HepG2 (cell line): ENCODE results near the gene RPS14. TPM values are rescaled to one million over a fixed set of nuclear protein-coding genes. Genes with fewer than 3 reads are reported as not detected.
A peak's percentile ranks its signal among the peaks of the same experiment; 100 is the strongest.

Experiments used
- ATAD3A ChIP-seq: sonication (generic); formaldehyde crosslinking; IDR thresholded peaks from 2 replicates; pipeline ENCODE4 v1.4.0; 2020; ENCODE audit warnings: missing genetic modification reagents
- BHLHE40 ChIP-seq: IDR thresholded peaks from 2 replicates; pipeline ENCODE4 v1.6.1; 2011; ENCODE audit warnings: low read length, improper control_type of control experiment
- CTCF ChIP-seq: sonication (generic); formaldehyde crosslinking; IDR thresholded peaks from 2 replicates; pipeline ENCODE4 v1.5.0; 2020; ENCODE audit warnings: mild to moderate bottlenecking, missing genetic modification reagents, moderate library complexity
- EHMT2 ChIP-seq: fragments of 200-600 bp; sonication (generic); IDR thresholded peaks from 2 replicates; pipeline ENCODE4 v1.7.0; 2017; ENCODE audit warnings: antibody characterized with exemption, low read depth, low read length, borderline replicate concordance
- GRHL1 ChIP-seq: sonication (generic); formaldehyde crosslinking; conservative IDR thresholded peaks from 2 replicates; pipeline ENCODE4 v1.8.0; 2022; ENCODE audit warnings: missing genetic modification reagents
- HBP1 ChIP-seq: IDR thresholded peaks from 2 replicates; pipeline ENCODE4 v1.6.1; 2016; ENCODE audit warnings: low read depth, control low read depth
- KMT2A ChIP-seq: sonication (generic); formaldehyde crosslinking; IDR thresholded peaks from 2 replicates; pipeline ENCODE4 v1.4.0; 2020; ENCODE audit warnings: missing genetic modification reagents
- NR1H2 ChIP-seq: sonication (generic); formaldehyde crosslinking; IDR thresholded peaks from 2 replicates; pipeline ENCODE4 v1.8.1; 2022; ENCODE audit warnings: low read depth, missing genetic modification reagents, borderline replicate concordance
- PAX8 ChIP-seq: sonication (generic); formaldehyde crosslinking; IDR thresholded peaks from 2 replicates; pipeline ENCODE4 v1.8.0; 2022; ENCODE audit warnings: mild to moderate bottlenecking, missing genetic modification reagents, borderline replicate concordance
- POGK ChIP-seq: sonication (generic); formaldehyde crosslinking; conservative IDR thresholded peaks from 2 replicates; pipeline ENCODE4 v1.8.0; 2022; ENCODE audit warnings: mild to moderate bottlenecking, moderate library complexity, missing genetic modification reagents
- RARG ChIP-seq: sonication (generic); formaldehyde crosslinking; IDR thresholded peaks from 2 replicates; pipeline ENCODE4 v1.4.0; 2020; ENCODE audit warnings: low read depth, mild to moderate bottlenecking, missing genetic modification reagents
- REPIN1 ChIP-seq: sonication (generic); formaldehyde crosslinking; IDR thresholded peaks from 2 replicates; pipeline ENCODE4 v1.8.0; 2022; ENCODE audit warnings: missing genetic modification reagents, low read depth, mild to moderate bottlenecking, borderline replicate concordance
- SMYD3 ChIP-seq: sonication (generic); formaldehyde crosslinking; IDR thresholded peaks from 2 replicates; pipeline ENCODE4 v1.8.1; 2023; ENCODE audit warnings: mild to moderate bottlenecking, missing genetic modification reagents
- SSRP1 ChIP-seq: IDR thresholded peaks from 2 replicates; pipeline ENCODE4 v1.6.1; 2016; ENCODE audit warnings: control low read depth
- ZBTB20 ChIP-seq: sonication (generic); formaldehyde crosslinking; IDR thresholded peaks from 2 replicates; pipeline ENCODE4 v1.8.1; 2023; ENCODE audit warnings: missing genetic modification reagents, low read depth, mild to moderate bottlenecking, borderline replicate concordance
- ZBTB38 ChIP-seq: sonication (generic); formaldehyde crosslinking; IDR thresholded peaks from 2 replicates; pipeline ENCODE4 v1.5.1; 2020; ENCODE audit warnings: mild to moderate bottlenecking, missing genetic modification reagents
- ZBTB7A ChIP-seq: sonication (generic); formaldehyde crosslinking; IDR thresholded peaks from 2 replicates; pipeline ENCODE4 v1.8.0; 2022; ENCODE audit warnings: mild to moderate bottlenecking, missing genetic modification reagents
- ZNF326 ChIP-seq: sonication (generic); formaldehyde crosslinking; IDR thresholded peaks from 2 replicates; pipeline ENCODE4 v1.4.0; 2020; ENCODE audit warnings: missing genetic modification reagents, borderline replicate concordance
- ZNF557 ChIP-seq: sonication (generic); formaldehyde crosslinking; IDR thresholded peaks from 2 replicates; pipeline ENCODE4 v1.4.0; 2020; ENCODE audit warnings: missing genetic modification reagents
- ZNF670 ChIP-seq: sonication (generic); formaldehyde crosslinking; IDR thresholded peaks from 2 replicates; pipeline ENCODE4 v1.8.0; 2022; ENCODE audit warnings: mild to moderate bottlenecking, missing genetic modification reagents, borderline replicate concordance
- ZNF746 ChIP-seq: sonication (generic); formaldehyde crosslinking; IDR thresholded peaks from 2 replicates; pipeline ENCODE4 v1.8.0; 2022; ENCODE audit warnings: mild to moderate bottlenecking, missing genetic modification reagents
- ZNF773 ChIP-seq: sonication (generic); formaldehyde crosslinking; IDR thresholded peaks from 2 replicates; pipeline ENCODE4 v1.4.0; 2020; ENCODE audit warnings: missing genetic modification reagents, borderline replicate concordance
- ZNF782 ChIP-seq: sonication (generic); formaldehyde crosslinking; IDR thresholded peaks from 2 replicates; pipeline ENCODE4 v1.4.0; 2020; ENCODE audit warnings: missing genetic modification reagents, mild to moderate bottlenecking, borderline replicate concordance
- ZNF790 ChIP-seq: sonication (generic); formaldehyde crosslinking; IDR thresholded peaks from 2 replicates; pipeline ENCODE4 v1.8.0; 2022; ENCODE audit warnings: missing genetic modification reagents, mild to moderate bottlenecking, borderline replicate concordance
- polyA plus RNA-seq, 8 experiments: library from polyadenylated mRNA; depleted of rRNA in 3 of 8; stranded (reverse) in 7 of 8; unstranded in 1 of 8; fragments of >200 nt; fragmentation: Illumina TruSeq in 4 of 8; extraction: Trizol in 4 of 8; gene quantifications; 2 replicates each; pipeline versions ENCODE4 v1.2.1 to v1.2.3, GENCODE V29; 2011 to 2016; ENCODE audit warnings: low read depth in 4 of 8, missing spikeins in 1 of 8, mixed read lengths in 1 of 8; ENCODE audit not compliant: insufficient read depth in 1 of 8
- total RNA-seq, 5 experiments: library from RNA; depleted of rRNA; stranded (reverse); fragments of >200 nt; fragmentation: Illumina TruSeq; extraction: Trizol; gene quantifications; 2 replicates each; pipeline ENCODE4 v1.2.3, GENCODE V29; 2016; ENCODE audit warnings: low read depth in 1 of 5

Gene RPS14
- total and polyA plus RNA-seq, 2 of the 13 experiments (the other 11 are each of a cell fraction or from before 2014, with no cell fraction given) = 2,116 to 3,295 TPM

- TF ChIP-seq ZNF326 (CRISPR knock-in tag) (no peak), ZNF782 (CRISPR knock-in tag) (no peak), SSRP1 (CRISPR knock-in tag) (no peak), REPIN1 (CRISPR knock-in tag) (no peak), RARG (CRISPR knock-in tag) (no peak), ZNF670 (CRISPR knock-in tag) (0 out of 2 replicates have a peak, but pooled peaks have one; percentile 45), ZNF790 (CRISPR knock-in tag) (no peak), EHMT2 (no peak), ZNF773 (CRISPR knock-in tag) (0 out of 2 replicates have a peak, but pooled peaks have one; percentile 24), CTCF (CRISPR knock-in tag) (no peak), ZNF557 (no peak), POGK (CRISPR knock-in tag) (no peak; the same call in 1 of the 2 replicates), ZBTB20 (CRISPR knock-in tag) (peak; percentile 57; the same call in 1 of the 2 replicates), HBP1 (no peak), BHLHE40 (0 out of 2 replicates have a peak, but pooled peaks have one; percentile 20), SMYD3 (CRISPR knock-in tag) (no peak), NR1H2 (CRISPR knock-in tag) (no peak), PAX8 (no peak), ZBTB7A (CRISPR knock-in tag) (peak; percentile 19; the same call in 1 of the 2 replicates), KMT2A (CRISPR knock-in tag) (no peak), GRHL1 (no peak), ATAD3A (CRISPR knock-in tag) (no peak), ZBTB38 (CRISPR knock-in tag) (peak; percentile 43; the same call in 1 of the 2 replicates), ZNF746 (CRISPR knock-in tag) (no peak)
Observed at GRCh38 chr5:150485693-150486401, 36.3 kb upstream of the RPS14 start (continued).
